NCI-H1436 treated with DMSO at 0.1 percent for 48 hours (cell line): ENCODE data around the gene GPR153.

Experiments used
- DNase-seq: peaks from one replicate; lab custom pipeline; 2025; lab: John Stamatoyannopoulos, UW

GPR153 gene

DNA sequence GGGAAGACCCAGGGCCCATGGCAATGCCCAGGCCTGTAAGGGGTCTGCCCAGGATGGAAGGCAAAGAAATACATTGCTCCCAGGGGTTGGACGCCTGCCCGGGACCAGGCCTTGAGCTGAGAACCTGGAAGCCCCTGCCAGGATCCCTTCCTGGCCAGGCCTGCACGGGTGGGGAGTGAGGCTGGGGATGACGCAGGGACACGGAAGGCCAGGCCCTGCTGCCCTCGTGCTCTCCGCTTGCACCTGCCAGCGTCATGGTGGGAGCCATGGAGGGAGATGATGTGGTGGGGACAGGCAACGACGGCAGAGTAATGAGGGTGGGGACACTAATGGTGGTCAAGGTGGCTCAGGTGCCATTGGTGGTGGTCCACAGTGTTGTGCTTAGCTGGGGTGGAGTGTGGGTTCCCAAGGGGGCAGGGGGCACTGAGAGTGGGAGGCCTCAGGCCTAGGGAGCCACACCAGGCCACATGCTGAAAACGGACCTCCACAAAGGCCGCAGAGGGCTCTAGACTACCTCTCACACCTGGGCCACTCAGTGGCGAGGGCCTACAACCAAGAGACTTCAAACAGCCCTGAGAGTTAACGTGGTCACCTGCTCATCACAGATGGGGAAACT, 12.6 kb downstream of the GPR153 start:
- no peak for DNase-seq

DNA sequence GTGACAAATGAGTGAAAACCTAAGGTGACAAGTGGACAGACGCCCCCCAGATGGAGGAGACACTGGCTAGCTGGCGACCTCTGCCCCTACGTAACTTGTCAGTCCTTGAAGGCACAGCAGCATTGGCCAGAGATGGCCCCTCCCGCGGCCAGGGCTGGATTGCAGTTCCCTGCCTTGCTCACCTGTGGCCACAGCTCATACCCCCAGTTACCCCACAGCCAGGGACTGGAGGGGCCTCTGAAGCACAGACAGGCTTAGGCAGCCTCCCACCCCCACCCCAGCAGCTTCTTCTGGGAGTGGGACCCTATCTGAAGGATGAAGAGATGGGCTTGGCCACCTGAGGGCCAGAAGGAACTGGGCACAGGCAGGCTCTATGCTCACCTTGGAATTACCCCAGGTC, 13.2 kb downstream of the GPR153 start:
- no peak for DNase-seq

DNA sequence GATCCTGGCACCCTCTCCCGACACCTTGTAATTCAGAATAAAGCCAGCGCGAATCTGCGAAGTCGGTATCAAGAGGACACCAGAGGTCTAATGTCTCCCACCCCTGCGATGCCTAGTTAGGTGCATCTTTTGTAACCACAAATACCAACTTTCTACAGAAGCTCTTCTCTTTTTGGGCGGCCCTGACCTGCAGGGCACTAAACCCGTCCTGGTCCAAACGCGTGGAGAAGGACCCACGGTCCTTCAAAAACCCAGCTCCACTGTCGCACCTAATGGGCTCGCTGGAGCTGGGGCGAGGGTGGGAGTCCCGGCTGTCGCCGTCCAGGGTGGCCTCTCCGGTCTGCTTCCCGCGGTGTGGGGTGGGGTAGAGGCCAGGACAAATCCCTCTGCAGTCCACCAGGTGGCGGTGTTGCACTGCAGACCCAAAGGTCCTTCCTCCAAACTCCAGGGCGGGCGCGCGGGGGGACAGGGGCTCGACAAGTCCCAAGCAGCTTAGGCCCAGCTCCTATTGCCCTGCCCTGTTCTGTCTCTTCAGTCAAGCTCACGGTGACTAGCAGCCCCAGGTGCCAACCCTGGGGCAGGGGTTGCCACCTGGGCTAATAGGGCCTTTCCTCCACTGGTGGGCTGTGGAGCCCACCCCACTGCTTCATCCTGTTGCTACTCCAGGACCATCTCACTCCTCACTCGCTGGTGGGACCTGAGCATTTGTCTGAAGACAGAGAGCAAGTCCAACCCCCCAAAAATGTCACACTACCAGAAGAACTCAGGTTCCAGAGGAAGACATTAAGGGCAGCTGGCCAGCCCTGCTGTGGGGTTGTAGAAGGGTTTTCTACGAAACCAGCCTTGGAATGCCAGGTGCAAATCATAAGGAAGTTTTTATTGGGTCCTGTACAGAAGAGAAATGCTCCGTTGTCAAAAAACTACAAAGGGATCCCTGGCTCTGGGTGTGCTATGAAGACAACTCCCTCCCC, 14.1 kb downstream of the GPR153 start:
- DNase-seq, result no peak

DNA sequence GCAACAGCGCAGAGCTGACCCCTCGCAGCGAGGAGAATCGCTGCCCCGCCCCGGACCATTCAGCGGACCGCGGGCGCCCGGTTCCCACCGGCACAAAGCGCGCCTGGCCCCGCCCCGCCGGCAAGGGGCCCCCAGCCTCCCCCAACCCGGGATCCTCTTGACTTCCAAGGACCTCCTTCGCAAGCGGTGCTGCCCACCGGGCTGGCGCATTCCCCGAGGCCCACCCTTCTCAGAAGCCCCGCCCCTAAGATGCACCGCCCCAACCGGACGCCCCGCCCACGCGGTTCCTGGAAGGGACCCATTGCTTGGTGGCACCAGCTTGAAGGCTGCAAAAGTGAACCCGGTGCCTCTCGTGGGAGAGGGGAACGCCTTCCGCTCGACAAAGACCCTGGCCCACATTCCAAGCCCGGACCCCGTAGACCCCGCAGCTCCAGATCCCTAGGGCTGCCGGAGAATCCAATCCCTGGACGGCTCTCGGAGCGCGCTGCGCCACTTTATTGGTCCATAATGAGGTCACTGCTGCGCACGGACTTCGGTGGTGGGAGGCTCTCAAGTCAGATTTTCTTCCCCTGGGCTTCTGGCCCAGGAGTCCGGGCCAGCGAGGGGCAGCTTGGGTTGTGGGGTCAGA, 14.9 kb downstream of the GPR153 start:
- DNase-seq, result no peak

DNA sequence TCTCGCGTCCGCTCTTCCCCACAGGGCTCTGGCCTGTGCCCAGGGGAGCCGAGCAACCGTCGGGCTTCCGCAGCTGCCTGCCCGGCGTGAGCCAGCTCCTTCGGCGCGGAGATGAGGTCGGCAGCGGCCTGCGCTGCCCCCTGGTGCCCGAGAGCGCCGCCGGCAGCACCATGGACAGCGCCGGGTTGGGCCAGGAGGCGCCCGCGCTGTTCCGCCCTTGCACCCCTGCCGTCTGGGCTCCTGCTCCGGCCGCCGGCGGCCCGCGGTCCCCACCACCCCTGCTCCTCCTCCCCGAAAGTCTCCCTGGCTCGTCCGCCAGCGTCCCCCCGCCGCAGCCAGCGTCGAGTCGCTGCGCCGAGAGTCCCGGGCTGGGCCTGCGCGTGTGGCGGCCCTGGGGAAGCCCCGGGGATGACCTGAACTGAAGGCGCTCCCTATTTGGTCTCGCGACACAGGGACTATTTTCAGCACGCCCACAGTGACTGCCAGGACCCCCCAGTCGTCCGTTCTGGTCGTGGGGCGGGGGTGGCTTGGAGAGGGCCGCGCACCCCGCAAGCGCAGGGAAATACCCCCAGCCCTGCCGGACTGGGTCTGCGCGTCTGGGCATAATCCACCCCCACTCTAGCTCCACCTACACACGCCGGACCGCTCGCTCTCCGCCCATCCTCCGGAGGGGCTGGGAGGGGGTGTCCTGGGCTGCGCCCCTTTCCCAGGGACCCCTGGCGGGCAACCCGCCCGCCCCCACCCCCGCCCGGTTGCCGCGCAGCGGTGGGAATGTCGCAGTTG, 15.6 kb downstream of the GPR153 start:
- no peak for DNase-seq

DNA sequence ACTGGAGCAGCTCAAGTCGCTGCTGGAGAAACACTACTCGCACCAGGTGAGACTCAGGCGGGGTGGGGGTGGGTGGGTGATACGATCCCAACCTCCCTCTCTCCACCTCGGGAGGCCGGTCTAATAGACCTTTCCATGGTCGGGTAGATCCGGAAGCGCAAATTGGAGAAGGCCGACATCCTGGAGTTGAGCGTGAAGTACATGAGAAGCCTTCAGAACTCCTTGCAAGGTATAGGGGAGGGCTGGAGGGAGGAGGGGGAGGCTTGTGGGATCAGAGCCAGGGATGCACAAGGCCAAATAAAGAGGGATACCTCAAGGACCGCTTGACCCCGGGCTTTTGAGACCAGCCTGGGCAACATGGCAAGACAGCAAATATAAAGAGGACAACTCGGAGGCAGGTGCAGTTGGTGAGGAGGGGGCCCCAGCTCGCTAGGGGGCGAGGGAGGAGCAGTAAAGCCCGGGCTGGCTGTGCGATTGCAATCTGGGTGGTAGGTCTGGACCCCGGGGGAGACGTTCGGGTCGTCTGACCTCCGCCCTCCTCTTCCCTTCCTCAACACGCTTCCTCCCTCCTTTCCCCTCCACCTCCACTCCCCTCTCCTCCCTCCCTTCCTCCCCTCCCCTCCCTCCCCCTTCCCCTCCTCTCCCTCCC, 16.4 kb downstream of the GPR153 start:
- no peak for DNase-seq

DNA sequence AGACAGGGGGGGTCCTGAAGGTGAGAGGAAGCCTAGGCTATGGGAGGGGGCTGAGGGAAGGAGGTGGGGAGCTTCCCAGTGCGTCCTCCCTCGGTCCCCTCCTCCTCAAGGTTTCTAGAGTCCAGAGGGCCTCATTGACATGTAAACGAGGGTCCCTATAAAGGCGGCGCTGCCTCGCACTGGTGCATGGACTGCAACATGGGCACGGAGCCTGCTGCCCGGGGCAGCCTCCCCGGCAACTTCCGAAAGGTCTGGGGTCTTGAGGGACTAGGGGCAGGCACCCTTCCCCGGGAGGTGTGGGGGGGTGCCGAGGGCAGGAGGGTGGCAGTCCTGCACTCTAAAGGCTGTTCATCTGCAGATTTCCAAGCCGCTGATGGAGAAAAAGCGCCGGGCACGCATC, 16.9 kb downstream of the GPR153 start, which contains the start of gene HES3:
TSS of gene HES3 (plus strand) at position 187 of the 400 bp plus-strand sequence. CDS start at position 374, 187 bp downstream.
- no peak for DNase-seq

DNA sequence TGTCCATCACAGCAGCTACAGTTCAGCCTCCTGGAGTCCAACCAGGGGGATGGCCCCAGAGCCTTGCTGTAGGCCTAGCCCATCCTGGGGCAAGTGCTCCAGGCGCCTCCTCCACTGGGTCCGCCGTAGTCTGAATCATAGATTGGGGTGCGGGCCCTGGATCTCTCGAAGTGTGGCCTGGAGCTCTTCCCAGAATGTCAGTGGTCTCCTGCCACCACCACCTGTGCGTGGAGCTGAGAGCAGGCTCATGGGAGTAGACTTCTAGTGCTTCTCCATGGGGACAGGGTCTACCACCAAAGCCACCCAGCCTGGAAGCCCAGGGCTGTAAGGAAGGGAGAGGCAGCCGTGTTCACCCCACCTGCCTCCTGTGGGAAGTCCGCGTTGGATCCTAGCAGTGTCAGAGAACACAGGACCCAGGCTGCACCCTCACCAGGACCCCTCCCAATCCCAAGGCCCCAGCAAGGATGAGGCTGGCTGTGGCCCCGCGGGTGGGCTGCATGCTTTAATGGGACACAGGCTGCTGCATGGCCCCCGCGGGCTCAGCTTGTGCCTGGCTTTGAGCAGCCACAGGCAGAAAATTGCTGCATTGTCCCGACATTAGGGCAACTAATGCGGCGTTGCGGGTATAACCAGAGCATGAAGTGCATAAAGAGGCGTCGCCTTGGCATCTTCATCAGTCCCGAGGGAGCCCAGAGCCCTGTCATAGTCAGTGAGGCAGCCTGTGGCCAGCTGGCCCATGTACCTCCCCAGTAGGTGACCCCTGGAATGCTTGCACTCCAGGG, 17.7 kb downstream of the GPR153 start:
- DNase-seq, result no peak

DNA sequence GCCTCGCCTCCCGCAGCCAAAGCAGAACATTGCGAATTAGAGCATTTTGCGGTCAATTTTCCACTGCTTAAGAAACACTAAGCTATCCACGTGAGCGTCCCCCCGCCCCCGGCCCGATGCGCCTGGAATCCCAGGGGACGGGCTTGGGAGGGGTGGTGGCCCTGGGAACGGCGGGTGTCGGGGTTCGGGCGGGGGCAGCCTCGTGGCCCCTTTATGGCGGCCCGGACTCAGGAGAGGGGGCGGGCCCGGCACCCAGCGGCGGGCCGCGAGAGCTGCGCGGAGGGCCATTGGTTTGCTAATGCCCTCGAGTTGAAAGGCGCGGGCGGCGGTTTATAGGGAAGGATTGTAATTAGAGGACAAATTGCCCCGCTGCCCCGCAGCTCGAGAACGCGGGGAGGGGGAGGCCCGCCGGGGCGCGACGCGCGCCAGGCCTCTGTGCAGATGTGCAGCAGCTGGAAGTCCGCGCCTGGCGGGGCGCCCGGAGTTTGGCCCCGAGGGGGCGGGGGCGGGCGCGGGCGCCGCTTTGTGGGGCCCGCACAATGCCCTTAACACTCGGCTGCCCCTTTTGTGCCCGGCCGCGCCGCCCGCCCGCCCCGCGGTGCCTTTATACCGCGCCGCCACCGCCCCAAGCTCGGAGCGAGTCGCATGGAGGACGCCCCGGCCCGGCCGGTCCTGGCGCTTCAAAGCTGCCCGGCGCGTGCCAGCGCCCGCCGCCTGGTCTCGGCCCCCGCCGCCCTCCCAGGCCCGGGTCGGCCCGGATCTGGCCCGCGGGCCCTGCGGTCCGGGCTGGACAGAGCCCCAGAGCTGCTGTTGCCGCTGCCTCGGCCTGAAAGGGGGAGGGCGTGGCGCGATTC, 18.8 kb downstream of the GPR153 start:
- no peak for DNase-seq

DNA sequence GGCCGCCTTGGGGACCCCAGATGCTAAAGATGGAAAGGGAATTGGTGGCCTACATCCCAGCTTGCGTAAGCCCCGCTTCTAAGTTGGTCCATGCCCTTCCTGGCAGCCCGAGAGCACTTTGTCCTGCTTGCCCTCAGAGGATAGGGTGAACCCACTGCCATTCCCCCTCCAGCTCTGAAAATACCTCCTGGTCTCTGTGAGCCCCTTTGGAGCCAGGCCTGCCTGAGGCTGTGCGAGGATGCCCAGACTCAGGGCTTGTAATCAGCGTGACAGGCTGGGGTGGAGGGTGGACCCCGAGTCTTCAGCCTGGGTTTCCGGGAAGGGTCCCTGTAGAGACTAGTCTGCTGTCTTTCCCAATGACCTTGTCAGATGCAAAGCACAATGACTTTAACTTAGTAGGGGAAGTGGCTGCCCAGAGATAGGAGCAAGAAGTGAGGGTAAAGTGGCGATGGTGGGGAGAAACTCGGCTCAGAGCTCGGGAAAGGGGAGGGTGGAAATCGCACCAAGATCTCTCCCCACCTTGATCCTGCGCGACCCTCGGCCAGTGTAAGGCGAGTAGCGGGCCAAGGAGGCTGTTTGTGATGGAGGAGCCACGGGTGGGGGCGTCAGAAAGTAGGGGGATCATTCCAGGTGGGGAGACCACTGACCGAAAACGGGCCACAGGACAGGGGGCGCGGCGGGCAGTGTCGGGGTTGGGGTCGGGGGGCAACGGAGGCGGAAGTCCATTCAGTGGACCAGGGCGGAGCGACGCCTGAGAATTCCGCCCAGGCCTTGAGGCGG, 19.6 kb downstream of the GPR153 start:
- DNase-seq, result no peak

DNA sequence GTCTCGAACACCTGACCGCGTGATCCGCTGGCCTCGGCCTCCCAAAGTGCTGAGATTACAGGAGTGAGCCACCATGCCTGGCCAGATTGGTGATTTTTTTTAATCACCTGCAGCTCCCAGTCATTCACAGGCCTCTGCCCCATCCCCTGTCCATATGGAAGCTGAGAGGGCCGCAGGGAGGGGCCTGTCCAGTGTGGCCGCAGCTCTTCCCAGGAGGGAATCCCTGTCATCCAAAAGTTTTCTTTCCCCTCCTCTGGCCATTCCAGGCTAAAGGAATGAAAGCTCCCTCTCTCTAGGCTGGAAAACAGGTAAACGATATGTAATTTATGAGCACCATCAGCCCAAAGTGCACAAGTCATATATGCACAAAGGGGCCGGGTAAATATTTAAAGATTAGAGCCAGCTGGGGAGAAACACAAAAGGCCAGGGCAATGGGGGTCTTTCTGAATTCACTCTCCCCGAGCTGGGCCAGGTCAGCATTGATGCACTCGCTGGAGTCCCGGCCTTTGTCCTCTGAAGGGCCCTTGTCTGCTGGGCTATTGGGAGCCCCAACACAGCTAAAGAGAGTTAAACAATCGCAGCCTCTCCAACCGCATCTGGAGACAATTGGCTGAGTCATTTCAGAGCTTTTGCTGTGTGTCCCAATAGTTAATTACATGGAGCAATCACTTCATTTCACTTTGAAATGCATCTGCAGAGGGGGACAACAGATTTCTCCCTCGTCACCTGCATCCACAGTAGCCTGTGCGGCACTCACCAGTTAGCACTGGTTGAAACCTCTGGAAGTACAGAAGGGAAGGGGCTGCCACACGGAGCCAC, 20.7 kb downstream of the GPR153 start:
- peak; percentile 24 for DNase-seq

DNA sequence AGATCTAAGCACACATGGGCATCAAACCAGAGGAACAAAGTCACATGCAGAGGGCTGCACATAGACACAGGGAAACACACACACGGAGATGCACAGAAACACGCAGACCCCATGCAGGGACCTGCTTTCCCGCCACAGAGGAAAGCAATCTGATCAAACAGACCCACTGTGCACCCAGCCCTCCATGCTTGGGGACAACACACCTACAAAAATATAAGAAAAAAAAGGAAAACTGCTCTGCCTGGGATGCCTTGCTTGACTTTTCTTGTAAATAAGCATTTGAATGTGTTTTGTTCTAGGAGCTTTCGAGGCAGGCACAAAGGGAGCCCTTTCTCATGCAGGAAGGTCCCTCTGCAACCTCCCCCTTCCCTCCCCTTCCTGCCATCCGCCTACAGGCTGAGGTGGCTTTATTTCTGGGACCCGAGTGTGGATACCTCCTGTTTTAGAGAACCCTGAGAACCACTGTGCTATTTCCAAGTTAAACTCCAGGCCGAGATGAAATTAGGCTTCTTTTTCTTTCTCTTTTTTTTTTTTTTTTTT, 21.6 kb downstream of the GPR153 start:
- DNase-seq, result no peak

DNA sequence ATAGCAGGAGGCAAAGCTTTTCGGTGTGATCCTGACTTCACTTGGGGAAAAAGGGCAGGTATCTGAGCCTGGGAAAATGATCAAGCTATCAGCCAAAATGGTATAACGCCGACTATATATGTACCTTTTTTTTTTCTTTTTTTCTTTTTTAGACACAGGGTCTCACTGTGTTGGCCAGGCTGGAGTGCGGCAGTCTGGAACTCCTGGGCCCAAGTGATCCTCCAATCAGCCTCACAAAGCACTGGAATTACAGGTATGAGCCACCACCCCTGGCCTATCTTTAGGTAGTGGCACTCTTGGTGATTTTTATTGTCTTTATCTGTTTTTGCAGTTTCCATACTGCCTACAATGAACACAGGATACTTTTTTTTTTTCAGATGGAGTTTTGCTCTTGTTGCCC, 23.8 kb downstream of the GPR153 start:
- no peak for DNase-seq

DNA sequence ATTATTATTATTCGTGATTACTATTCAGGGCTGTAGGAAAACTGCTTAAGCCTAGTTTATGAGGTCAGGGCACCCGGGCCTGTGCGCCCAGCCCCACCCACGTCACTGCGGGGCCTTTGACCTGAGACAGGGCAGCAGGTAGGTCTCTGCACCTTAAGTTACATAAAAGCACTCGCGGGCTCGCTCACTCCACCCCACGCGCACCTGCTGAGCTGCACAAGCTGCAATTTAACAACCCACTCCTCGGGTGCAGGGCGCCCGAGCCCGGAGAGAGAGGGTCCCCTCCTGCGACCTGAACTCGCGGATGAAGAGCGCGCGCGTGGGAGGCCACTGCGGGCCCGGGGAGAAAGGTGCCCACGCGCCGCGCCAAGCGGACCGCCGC, 25.6 kb downstream of the GPR153 start:
- DNase-seq, result no peak

DNA sequence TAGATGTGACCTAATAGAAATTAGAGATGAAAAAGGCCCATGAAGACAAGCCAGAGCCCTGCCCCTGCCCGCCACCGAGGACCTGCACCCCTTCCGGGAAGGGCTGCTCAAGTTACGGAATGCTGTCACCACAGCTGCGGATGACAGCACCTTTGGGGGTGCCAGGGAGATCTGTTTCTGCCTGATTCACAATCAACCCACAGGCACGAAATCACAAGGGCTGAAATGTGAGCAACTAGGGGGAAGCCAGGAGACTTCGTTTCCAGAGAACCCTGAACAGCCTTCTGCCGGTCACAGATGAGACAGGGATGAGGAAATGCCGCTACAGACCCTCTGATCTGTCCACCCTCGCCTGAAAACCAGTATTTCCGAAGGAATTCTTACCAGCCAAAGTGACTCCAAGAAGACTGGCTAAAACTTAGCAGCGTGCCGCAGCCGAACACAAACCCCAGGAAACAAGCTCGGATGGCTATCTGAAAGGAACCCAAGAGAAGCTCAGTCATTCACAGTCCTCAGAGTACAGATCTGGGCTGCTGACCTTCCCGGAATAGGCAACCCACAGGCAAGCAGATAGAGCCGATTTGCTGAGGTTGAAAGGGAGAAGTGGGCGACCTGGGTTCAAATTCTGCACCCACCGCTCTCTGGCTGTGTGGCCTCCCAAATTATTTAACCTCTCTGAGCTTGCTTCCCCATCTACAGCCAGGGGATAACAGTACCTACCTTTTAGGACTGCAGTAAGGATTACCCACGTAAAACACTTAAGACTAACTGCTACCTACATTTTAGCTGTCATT, 26.2 kb downstream of the GPR153 start:
- no peak for DNase-seq

DNA sequence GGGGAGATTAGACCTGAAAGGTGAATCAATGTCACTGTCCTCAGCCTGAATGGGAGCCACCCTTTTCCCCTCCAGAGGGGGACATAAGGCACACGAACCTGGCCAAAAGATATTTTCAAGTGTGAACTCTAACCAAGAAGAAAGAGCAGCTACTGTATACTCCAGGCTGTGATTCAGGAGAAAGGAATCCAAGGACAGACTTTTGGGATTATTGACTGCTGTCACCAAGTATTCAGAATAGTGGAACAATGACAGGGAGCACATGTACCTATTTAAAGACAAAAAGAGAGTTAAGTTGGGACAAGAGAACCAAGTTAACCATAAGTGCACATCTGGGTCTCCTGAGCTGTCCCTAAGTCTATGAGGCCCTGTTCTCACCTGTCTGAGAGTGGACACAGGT, 27.5 kb downstream of the GPR153 start:
- no peak for DNase-seq

DNA sequence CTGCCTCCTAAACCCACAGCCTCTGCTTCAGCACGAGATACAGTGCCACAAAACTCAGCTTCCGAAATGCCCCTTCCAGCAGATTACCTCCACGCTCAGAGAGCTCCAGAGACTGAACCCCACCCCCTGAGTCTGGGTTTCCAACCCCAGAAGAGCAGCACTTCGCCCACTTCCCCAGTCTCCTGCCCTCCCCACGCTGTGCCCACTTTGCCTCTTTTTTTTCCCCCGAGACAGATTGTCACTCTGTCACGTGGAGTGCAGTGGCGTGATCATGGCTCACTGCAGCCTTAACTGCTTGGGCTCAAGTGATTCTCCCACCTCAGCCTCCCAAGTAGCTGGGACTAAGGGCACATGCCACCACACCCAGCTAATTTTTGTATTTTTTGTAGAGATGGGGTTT, 35.2 kb downstream of the GPR153 start:
- DNase-seq, result no peak
